Activated T-cell treated with anti-CD3 and anti-CD28 coated beads for 48 hours (primary cell): Measurements from ENCODE around the gene MILR1.
"Not testable (repeated sequence)": the region's sequence is repeated elsewhere in the genome, so short reads cannot be mapped to it uniquely, and the experiment has no call there.

Source experiments
- DNase-seq: peaks from one replicate; pipeline ENCODE4 v3.0.0-alpha.2; 2020; ENCODE audit warnings: low read depth

Gene MILR1

DNA sequence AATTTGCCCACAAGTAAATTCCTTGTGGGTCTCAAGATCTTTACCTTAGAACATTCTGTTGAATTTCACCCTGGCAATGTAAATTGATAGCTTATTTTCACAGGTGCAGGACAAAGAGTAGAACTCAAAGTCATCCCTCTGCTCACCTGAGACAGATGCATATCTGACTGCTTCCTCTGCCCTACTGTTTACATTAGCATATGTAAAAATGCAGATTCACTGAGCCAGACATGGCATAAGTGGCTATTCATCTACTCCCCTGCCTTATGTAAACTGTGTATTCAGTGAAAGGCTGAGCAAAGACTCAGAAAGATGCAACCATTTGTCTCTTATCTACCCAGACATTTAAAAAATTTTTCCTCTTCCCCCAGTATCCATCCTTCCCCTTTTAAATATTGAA, 22.3 kb upstream of the MILR1 start:
- DNase-seq, result no peak

DNA sequence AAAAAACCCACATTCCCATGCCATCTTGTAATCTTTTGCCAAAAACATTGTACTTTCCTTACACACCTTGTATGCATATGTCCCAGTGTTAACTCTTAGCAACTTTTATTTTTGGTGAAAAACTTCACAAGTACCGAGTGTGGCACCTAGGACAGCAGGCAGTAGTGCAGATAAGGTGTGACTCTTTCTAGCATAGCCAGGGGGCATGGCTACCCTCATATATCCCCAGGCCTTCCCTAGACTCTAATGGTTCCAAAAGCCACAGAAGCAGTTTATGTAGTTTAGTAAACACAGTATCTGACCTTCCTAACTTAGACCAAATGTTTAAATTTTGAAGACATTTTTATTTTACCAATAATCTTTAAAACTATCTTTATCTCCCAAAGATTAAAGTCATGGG, 20.5 kb upstream of the MILR1 start:
- no peak for DNase-seq

DNA sequence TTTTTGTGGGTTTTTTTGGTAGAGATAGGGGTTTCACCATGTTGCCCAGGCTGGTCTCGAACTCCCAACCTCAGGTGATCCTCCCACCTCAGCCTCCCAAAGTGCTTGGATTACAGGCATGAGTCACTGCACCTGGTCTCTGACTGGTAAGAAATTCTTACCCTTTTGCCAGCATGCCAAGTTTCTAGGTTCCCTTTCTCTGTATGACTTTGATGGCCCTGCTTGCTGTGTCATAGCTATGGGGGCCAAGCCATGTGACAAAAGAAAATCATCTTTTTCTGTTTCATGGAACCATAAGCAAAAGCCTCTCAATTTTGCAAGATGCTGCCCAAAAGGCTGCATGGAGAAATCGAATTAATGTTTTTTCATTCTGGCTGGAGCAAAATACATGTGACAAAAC, 18.9 kb upstream of the MILR1 start:
- DNase-seq, result not testable (repeated sequence)

DNA sequence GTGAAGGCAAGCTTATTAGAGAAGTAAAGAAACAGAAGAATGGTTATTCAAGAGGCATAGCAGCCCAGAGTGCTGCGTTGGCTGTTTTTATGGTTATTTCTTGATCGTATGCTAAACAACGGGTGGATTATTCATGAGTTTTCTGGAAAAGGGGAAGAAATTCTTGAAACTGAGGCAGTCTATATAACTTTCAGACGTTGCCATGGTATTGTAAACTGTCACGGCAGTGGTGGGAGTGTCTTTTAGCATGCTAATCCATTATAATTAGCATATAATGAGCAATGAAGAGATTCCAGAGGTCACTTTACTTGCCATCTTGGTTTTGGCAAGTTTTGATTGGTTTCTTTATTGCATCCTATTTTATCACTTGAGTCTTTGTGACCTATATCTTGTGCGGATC, 17.4 kb upstream of the MILR1 start:
- no peak for DNase-seq

DNA sequence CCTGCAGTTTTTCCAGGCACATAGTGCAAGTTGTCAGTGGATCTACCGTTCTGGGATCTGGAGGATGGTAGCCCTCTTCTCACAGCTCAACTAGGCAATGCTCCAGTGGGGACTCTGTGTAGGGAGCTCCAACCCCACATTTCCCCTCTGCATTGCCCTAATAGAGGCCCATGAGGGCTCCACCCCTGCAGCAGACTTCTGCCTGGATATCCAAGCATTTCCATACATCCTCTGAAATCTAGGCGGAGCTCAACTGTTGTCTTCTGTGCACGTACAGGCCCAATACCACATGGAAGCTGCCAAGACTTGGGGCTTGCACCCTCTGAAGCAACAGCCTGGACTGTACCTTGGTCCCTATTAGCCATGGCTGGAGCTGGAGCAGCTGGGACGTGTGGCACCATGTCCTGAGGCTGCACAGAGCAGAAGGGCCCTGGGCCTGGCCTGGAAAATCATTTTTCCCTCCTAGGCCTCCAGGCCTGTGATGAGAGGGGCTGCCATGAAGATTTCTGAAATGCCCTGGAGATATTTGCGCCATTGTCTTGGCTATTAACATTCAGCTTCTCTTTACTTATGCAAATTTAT, 10.9 kb upstream of the MILR1 start:
- DNase-seq, result no peak

DNA sequence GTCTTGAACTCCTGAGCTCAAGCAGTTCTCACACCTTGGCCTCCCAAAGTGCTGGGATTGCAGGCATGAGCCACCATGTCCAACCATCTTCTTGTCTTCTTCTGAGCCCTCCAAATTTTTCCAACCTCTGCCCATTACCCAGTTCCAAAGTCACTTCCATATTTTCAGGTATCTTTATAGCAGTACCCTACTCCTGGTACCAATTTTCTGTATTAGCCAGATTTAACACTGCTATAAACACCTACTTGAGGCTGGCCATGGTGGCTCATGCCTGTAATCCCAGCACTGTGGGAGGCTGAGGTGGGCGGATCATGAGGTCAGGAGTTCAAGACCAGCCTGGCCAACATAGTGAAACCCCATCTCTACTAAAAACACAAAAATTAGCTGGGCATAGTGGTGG, 9.4 kb upstream of the MILR1 start:
- not testable (repeated sequence) for DNase-seq

DNA sequence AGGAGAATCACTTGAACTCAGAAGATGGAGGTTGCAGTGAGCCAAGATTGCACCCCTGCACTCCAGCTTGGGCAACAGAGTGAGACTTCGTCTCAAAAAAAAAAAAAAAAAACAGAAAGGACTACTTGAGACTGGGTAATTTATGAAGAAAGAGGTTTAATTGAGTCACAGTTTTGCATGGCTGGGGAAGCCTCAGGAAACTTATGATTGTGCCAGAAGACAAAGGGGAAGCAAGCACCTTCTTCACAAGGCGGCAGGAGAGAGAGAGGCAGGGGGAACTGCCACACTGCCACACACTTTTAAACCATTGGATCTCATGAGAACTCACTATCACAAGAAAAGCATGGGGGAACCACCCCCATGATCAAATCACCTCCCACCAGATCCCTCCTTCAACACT, 9.0 kb upstream of the MILR1 start:
- DNase-seq, result no peak

DNA sequence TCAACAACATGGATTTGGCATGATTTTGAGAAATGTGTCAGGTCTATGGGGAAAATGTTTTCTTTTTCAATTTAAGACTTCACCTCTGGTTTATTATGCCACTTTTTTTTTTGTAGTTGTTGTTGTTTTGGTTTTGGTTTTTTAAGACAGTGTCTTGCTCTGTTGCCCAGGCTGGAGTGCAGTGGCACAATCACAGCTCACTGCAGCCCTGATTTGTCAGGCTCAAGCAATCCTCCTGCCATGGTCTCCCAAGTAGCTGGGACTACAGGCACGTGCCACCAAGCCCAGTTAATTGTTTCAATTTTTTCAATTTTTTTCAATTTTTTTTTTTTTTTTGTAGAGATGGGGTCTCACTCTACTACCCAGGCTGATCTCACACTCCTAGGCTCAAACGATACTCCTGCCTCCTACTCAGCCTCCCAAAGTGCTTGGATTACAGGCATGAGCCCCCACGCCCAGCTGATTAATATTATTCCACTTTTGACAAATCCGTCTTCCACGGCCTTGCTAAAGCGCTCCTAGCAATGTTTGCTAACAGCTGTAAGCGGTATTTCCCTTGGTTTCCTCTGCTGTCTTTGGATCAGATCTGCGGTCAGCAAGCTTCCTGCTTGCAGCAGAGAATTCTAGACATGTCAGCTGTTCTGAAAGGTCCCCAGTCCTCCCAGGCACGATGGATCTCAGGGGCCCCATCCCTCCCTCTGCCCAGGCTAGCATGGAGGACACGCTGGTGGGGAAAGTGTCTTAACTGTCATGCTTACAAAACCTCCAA, 7.0 kb upstream of the MILR1 start:
- DNase-seq, result no peak

DNA sequence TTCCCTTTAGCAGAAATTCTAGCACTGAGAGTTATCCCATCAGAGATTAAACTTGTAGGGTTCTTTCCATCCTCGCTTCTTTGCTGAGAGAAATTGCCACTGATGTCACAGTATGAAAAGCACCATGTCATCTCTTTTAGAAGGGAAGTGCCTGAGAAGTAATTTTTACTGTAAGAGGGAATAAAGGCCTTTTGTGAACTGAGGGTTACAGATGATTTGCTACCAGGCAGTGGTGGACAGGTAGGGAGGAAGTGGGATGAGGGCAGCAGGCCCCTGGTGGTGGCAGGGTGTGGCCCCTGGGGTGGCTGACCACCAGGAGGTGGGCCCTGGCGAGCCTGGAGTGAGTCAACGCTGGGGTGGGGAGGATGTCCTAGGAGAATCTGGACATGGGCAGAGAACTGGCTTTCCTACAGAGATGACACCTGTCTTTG, 6.4 kb upstream of the MILR1 start:
- DNase-seq, result no peak

DNA sequence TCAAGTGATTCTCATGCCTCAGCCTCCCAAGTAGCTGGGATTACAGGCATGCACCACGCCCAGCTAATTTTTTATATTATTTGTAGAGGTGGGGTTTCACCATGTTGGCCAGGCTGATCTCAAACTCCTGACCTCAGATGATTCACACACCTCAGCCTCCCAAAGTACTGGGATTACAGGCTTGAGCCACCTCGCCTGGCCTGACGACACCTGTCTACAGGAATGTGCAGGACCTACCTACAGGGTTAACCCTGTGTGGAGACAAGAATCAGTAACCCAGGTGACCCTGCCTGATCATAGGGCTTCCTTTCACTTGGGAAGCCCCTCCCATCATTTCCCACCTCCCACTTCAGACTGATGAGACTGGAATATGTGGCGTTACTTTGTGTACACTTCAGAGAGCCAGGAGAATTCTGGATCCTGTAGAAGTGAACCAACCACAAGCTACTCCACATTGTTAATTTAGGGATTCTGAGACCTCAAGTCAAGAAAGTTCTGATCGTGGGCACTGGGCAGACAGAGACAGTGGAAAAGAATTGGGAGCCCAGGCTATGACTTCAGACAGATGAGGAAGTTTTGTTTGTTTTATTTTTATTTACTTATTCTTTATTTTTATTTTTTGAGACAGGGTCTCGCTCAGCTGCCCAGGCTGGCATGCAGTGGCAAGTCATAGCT, 5.7 kb upstream of the MILR1 start:
- no peak for DNase-seq

DNA sequence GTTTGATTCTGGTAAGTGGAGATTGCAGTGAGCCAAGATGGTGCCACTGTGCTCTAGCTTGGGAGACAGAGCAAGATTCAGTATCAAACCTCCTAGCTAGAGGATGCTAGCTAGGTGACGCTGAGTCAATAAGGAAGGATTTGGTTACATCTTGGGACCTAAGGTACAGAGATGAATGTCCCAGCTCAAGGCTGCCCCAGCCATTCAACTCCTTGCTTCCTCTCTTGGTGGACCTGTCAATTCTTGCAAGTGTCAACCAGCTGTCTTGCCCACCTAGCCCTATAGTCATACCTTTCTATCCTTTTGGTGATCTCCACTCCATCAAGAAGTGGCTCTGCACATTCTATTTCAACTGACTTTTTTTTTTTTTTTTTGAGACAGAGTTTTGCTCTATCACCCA, 1.4 kb upstream of the MILR1 start:
- no peak for DNase-seq

DNA sequence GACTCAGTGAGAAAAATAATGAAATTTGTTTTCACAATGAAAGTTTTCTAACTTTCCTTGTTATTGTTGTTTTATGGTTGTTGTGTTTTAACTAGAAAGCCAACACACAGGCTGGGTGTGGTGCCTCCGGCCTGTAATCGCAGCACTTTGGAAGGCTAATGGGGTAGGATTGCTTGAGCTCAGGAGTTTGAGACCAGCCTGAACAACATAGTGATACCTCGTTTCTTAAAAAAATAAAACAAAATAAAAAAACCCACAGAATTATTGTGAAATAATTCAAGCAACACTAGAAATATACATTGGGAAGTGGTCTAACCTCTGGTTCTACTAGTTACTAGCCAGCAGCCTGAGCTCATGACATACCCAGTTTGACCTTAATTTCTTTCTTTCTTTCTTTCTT, 630 bp downstream of the MILR1 start:
- no peak for DNase-seq

DNA sequence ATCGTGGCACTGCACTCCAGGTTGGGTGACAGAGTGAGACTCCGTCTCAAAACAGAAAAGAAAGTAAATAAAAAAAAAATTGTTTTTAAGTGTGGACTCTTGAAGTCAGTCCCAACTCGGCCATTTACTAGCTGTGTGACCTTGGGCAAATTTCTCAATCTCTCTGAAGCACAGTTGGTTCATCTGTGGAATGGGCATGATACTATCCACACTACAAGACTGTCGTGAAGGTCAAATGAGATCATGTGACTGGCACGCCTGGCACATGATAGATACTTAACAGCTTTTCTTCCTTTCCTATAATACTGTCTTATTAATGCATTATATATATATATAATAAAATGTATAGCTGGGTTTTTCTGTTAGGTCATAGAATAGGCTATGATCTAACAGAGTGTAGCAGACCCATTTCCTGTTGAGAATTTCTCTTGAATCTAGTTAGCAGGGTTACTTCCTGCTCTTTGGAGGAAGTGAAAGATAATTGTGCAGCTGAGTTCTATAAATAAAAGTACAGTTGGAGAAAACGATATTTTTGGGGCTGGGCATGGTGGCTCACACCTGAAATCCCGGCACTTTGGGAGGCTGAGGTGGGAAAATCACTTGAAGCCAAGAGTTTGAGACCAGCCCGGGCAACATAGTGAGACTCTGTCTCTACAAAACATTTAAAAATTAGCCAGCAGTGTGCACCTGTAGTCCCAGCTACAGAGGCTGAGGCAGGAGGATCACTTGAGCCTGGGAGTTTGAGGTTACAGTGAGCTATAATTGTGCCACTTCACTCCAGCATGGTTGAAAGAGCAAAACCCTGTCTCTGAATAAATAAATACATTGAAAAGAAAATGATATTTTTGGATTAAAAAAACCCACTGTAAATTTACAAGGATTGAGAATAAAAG, 7.3 kb downstream of the MILR1 start:
- DNase-seq, result no peak

DNA sequence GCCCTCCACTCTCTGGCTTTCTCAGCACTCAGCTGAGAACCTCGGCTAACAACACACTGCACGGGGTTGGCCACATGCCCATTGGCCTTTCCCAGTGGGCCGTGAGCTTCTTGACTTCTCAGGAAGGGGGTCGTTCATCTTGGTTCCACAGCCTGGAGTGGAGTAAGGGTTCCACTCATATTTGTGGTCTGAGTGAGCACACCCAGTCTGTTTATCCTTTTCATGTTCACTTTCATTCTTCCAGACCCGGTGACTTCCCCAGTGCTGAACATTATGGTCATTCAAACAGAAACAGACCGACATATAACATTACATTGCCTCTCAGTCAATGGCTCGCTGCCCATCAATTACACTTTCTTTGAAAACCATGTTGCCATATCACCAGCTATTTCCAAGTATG, 8.2 kb downstream of the MILR1 start:
- DNase-seq, result no peak

DNA sequence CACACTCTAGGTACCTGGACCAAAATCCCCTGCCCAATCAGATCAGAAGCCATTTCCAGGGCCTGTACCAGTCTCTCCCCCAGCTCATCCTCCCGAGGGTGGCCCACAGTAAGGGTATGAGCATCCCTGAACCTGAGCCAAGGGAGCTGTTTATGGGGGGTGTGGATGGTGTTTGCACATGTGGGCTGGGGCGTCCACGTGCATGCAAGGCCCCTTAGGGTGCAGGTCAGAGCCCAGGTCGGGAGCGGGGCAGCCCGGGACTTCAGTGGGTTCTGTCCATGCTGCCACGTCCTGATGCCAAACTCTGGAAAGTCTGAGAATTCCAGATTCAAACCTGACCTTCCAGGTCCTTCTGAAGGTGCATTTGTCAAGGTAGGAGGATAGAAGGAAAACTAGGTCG, 9.8 kb downstream of the MILR1 start:
- no peak for DNase-seq

DNA sequence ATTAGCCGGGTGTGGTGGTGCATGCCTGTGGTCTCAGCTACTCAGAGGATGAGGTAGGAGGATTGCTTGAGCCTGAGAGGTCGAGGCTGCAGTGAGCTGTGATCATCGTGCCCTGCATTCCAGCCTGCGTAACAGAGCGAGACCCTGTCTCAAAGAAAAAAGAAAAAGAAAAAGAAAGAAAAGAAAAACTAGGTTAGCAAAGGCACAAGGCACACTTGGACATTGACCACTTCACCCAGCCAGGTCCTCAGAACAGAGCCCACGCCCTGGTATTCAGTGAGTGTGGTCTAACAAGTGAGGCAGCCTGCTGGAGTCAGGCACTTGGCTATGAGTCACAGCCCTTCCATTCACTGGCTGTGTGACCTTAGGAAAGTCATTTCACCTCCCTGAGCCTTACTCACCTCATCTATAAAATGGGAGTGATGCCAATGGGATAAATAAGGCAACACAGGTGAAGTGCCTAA, 10.4 kb downstream of the MILR1 start:
- no peak for DNase-seq

DNA sequence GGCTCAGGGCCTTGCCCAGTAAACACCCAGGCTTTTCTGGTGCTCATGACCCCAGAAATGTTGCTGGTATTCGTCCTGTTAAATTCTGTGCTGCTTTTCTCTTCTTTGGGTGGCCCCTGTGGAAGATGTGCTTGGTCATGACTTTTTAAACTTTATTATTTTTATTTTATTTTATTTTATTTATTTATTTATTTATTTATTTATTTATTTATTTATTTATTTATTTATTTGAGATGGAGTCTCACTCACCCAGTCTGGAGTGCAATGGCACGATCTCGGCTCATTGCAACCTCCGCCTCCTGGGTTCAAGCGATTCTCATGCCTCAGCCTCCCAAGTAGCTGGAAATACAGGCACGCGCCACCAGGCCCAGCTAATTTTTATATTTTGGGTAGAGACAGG, 10.9 kb downstream of the MILR1 start:
- not testable (repeated sequence) for DNase-seq

DNA sequence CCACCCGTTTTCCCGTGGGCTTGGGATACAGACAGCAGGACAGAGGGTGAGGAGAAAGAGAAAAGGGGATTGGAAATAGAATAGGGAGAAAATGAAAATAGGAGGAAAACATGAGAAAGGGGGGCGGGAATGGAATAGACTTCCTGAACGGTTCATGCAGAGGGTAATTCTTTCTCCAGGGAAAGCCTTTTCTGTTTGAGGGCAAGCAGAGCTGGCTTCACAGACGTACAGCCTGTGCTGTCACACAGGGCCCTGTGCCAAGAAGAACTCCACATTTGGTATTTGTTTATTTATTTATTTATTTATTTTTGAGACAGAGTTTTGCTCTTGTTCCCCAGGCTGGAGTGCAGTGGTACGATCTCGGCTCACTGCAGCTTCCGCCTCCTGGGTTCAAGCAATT, 12.0 kb downstream of the MILR1 start:
- DNase-seq, result no peak

DNA sequence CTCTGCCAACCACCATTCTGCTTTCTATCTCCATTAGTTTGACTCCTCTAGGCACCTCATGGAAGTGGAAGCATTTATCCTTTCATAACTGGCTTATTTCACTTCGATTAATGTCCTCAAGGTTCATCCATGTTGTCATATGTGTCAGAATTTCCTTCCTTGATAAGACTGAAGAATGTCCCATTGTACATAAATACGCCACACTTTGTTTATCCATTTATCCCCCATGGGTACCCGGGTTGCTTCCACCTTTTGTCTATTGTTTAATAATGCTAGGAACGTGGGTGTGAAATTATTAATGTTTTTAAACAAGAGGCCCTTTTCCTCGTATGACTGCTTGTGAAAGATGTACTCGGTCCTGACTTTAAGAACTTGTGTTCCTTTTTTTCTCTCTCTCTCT, 12.9 kb downstream of the MILR1 start:
- DNase-seq, result no peak

DNA sequence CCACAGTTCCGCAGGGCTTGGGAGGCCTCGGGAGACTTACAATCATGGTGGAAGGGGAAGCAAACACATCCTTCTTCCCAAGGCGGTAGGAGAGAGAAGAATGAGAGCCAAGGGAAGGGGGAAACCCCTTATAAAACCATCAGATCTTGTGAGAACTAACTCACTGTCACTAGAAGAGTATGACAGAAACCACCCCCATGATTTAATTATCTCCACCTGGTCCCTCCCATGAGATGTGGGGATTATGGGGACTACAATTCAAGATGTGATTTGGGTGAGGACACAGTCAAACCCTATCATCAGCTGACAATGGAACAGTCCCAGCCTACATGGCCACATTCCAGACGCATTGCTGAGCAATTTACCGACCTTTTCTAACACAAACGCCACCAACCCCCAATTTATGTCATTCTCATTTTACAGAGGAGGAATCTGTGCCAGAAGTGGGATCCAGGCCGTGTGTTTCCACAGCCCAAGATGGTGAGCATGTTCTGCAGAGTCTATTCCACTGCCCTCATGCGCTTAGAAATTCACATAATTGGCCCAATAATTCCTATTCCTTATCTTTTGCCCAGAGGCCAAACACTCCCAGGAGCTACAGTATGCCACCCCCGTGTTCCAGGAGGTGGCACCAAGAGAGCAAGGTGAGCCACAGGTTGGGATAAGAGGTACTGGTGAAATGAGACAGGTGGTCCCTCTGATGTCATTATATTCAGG, 17.3 kb downstream of the MILR1 start:
- DNase-seq, result no peak

DNA sequence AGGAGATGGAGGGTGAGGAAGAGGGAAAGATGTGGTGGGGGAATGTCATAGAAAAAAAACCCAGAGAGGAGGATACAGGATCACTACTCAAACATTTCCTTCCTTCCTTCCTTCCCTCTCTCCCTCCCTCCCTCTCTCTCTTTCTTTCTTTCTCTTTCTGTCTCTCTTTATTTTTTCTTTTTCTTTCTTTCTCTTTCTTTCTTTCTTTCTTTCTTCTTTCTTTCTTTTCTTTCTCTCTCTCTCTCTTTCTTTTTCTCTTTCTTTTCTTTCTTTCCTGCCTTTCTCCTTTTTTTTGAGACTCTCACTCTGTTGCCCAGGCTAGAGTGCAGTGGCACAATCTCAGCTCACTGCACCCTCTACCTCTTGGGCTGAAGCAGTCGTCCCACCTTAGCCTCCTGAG, 17.9 kb downstream of the MILR1 start:
- DNase-seq, result not testable (repeated sequence)

DNA sequence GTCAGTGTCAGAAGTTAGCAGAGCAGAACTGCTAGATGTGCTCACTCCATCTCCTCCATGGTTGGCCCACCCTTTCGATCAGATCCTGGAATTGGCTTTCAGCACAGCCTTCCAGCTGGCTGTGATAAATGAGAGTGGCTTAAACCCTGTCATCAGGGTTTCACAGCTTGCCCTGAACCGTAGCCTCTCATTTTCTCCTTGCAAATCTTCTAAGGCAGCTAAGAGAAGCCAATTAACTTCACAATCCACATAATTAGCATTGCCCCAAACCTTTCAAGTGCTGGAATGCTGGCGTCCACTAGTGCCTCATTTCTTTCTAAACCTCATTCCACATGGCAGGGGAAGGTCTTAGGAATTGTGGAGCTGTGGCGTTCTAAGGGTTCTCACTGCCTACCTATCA, 21.7 kb downstream of the MILR1 start:
- no peak for DNase-seq
